Measurements from ENCODE around the gene GBF1.
A peak's percentile ranks its signal among the peaks of the same experiment; 100 is the strongest.

GBF1 gene

GRCh38 chr10:102421757-102422512, 176.6 kb downstream of the GBF1 start:
- H3K27ac ChIP-seq (ENCODE audit: low read length) = peak overlapping the region; percentile 92

DNA sequence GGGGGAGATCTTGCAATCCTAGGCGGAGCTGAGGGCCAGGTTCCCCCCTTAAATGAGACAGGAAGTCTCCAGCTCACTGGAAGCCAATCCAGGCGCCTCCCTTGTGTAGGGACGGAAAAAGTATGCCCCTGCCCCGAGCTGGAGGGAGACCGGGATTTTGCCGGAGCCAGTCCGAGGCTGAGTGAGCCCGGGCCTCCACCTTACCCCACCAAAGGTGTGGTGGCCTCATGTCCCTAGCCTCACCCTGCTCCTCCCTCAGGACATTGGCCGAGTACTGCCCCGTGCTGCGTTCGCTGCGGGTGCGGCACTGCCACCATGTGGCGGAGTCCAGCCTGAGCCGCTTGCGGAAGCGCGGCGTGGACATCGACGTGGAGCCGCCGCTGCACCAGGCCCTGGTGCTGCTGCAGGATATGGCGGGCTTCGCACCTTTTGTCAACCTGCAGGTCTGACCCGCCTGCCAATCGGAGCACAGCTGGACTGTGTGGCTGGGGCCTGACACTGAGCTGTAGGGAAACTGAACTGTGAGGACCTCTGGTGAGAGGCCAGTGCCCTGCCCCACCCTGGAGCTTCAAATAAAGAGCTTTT, 177.3 kb downstream of the GBF1 start:
- Histone ChIP-seq H3K27me3 (ENCODE audit: insufficient read depth, low read length, poor library complexity) (no peaks in the 10 kb centered on the region), H3K27ac (ENCODE audit: low read length) (no peak overlapping the region), H3K79me2 (ENCODE audit: insufficient read depth, low read length) (peaks cover 13% of the 10 kb centered on the region), H3K9ac (ENCODE audit: low read depth, low read length) (0 out of 2 replicates have a peak overlapping the region, but pooled peaks have one; percentile 75), H3K4me2 (ENCODE audit: insufficient read depth, low read length) (peak overlapping the region; percentile 100), H2AFZ (ENCODE audit: low read depth, low read length) (no peak overlapping the region), H3K9me3 (ENCODE audit: insufficient read depth, low read length, severe bottlenecking) (no peaks in the 10 kb centered on the region), H3K4me1 (ENCODE audit: insufficient read depth, low read length) (peaks cover 38% of the 10 kb centered on the region), H3K36me3 (ENCODE audit: insufficient read depth, low read length) (peaks cover 31% of the 10 kb centered on the region), H4K20me1 (ENCODE audit: insufficient read depth, low read length) (peaks cover 14% of the 10 kb centered on the region; the same call in 1 of the 2 replicates), H3K4me3 (ENCODE audit: low read depth in 1 of 2, low read length in 2 of 2) (peak overlapping the region in 1 of 2 experiments; percentile 95; a peak in 1 of 4 replicates)
- DNase-seq (no peak), ATAC-seq (ENCODE audit: insufficient read depth, low read depth) (no peak)
- TF ChIP-seq EZH2 (IDR thresholded peaks at IDR 0.05; ENCODE audit: borderline replicate concordance, low read depth, low read length, severe bottlenecking) (no peak), CTCF (IDR thresholded peaks at IDR 0.05; ENCODE audit: borderline replicate concordance, extremely low read depth, low read length, poor library complexity, severe bottlenecking) (peak; percentile 43)

More at GRCh38 chr10:102421757-102422512, 176.6 kb downstream of the GBF1 start:
- Histone ChIP-seq H3K4me1 (ENCODE audit: insufficient read depth, low read length) (peaks cover 38% of the 10 kb centered on the region), H2AFZ (ENCODE audit: low read depth, low read length) (peak overlapping the region; percentile 97; the same call in 1 of the 2 replicates), H3K4me3 (ENCODE audit: low read depth in 1 of 2, low read length in 2 of 2) (peak overlapping the region; percentile 73 to 95; a peak in 3 of 4 replicates), H3K27me3 (ENCODE audit: insufficient read depth, low read length, poor library complexity) (no peaks in the 10 kb centered on the region), H3K36me3 (ENCODE audit: insufficient read depth, low read length) (peaks cover 27% of the 10 kb centered on the region), H3K4me2 (ENCODE audit: insufficient read depth, low read length) (peak overlapping the region; percentile 100), H3K79me2 (ENCODE audit: insufficient read depth, low read length) (peaks cover 10% of the 10 kb centered on the region), H3K9me3 (ENCODE audit: insufficient read depth, low read length, severe bottlenecking) (no peaks in the 10 kb centered on the region), H3K9ac (ENCODE audit: low read depth, low read length) (peak overlapping the region; percentile 75), H4K20me1 (ENCODE audit: insufficient read depth, low read length) (peaks cover 14% of the 10 kb centered on the region; the same call in 1 of the 2 replicates)
- DNase-seq (no peak), ATAC-seq (ENCODE audit: insufficient read depth, low read depth) (no peak)
- TF ChIP-seq CTCF (IDR thresholded peaks at IDR 0.05; ENCODE audit: borderline replicate concordance, extremely low read depth, low read length, poor library complexity, severe bottlenecking) = no peak
- TF ChIP-seq EZH2 (IDR thresholded peaks at IDR 0.05; ENCODE audit: borderline replicate concordance, low read depth, low read length, severe bottlenecking) = no peak

- Histone ChIP-seq H3K9ac (ENCODE audit: low read depth, low read length) (no peak overlapping the region), H2AFZ (ENCODE audit: low read depth, low read length) (no peak overlapping the region), H3K27ac (ENCODE audit: low read length) (no peak overlapping the region), H4K20me1 (ENCODE audit: insufficient read depth, low read length) (peaks cover 14% of the 10 kb centered on the region; the same call in 1 of the 2 replicates), H3K4me3 (ENCODE audit: low read depth in 1 of 2, low read length in 2 of 2) (no peak overlapping the region), H3K79me2 (ENCODE audit: insufficient read depth, low read length) (peaks cover 13% of the 10 kb centered on the region), H3K27me3 (ENCODE audit: insufficient read depth, low read length, poor library complexity) (no peaks in the 10 kb centered on the region), H3K9me3 (ENCODE audit: insufficient read depth, low read length, severe bottlenecking) (no peaks in the 10 kb centered on the region), H3K4me1 (ENCODE audit: insufficient read depth, low read length) (peaks cover 38% of the 10 kb centered on the region), H3K36me3 (ENCODE audit: insufficient read depth, low read length) (peaks cover 31% of the 10 kb centered on the region), H3K4me2 (ENCODE audit: insufficient read depth, low read length) (peak overlapping the region; percentile 100; the same call in 1 of the 2 replicates)
- TF ChIP-seq EZH2 (IDR thresholded peaks at IDR 0.05; ENCODE audit: borderline replicate concordance, low read depth, low read length, severe bottlenecking) = no peak
- no peak for TF ChIP-seq CTCF (IDR thresholded peaks at IDR 0.05; ENCODE audit: borderline replicate concordance, extremely low read depth, low read length, poor library complexity, severe bottlenecking)
- ATAC-seq (ENCODE audit: insufficient read depth, low read depth) (no peak), DNase-seq (no peak)
Measured at GRCh38 chr10:102423372-102423968, 178.1 kb downstream of the GBF1 start.
